HL-60 (cell line): ENCODE data around the gene RANBP9.

Experiments used
- POLR2AphosphoS5 ChIP-seq: IDR thresholded peaks from 2 replicates; pipeline ENCODE4 v1.6.1; 2012; ENCODE audit warnings: low read depth
- SPI1 ChIP-seq: IDR thresholded peaks from 2 replicates; pipeline ENCODE4 v1.6.1; 2012; ENCODE audit warnings: low read depth, mild to moderate bottlenecking, borderline replicate concordance
- TF ChIP-seq, protein P1 (sequence below): IDR thresholded peaks from one replicate; pipeline ENCODE4 v1.5.1; 2011; ENCODE audit warnings: low read length, control low read depth, inconsistent platforms; ENCODE audit not compliant: insufficient read depth

DNA sequence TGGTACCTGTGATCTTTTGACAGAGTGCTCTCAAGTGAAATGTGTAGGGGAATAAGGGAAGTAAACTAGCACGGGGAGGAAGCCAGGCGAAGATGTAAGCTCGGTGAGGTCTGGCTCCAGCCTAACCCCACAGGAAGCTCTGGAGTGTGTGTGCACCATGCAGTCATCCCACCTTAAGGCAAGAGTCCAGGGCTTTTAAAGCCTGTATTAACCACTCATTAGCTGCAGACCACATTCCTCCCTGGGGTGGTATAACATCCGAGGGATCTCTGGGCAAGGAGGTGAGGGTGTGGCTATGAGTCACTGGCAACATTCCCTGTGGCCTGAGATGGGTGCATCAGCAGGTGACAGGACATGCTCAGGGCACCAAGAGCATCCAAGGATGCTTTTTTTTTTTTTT is 12.5 kb upstream of the RANBP9 start:
- TF ChIP-seq, protein P1, sequence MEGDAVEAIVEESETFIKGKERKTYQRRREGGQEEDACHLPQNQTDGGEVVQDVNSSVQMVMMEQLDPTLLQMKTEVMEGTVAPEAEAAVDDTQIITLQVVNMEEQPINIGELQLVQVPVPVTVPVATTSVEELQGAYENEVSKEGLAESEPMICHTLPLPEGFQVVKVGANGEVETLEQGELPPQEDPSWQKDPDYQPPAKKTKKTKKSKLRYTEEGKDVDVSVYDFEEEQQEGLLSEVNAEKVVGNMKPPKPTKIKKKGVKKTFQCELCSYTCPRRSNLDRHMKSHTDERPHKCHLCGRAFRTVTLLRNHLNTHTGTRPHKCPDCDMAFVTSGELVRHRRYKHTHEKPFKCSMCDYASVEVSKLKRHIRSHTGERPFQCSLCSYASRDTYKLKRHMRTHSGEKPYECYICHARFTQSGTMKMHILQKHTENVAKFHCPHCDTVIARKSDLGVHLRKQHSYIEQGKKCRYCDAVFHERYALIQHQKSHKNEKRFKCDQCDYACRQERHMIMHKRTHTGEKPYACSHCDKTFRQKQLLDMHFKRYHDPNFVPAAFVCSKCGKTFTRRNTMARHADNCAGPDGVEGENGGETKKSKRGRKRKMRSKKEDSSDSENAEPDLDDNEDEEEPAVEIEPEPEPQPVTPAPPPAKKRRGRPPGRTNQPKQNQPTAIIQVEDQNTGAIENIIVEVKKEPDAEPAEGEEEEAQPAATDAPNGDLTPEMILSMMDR: no peak
- TF ChIP-seq SPI1: peak; percentile 46; the same call in 1 of the 2 replicates
- no peak for TF ChIP-seq POLR2AphosphoS5
